ENCODE data around the gene CHST11.

The CHST11 gene

GRCh38 chr12:104410326-104410725 lies 46.4 kb upstream of the CHST11 start:
- DNase-seq: no peak
- ATAC-seq (ENCODE audit: insufficient read depth, low read depth): no peak
- Histone ChIP-seq H3K4me2 (ENCODE audit: insufficient read depth, low read length) (no peak overlapping the region), H3K9me3 (ENCODE audit: insufficient read depth, low read length, severe bottlenecking) (no peaks in the 10 kb centered on the region), H2AFZ (ENCODE audit: low read depth, low read length) (no peak overlapping the region), H3K36me3 (ENCODE audit: insufficient read depth, low read length) (no peaks in the 10 kb centered on the region), H3K27me3 (ENCODE audit: insufficient read depth, low read length, poor library complexity) (no peaks in the 10 kb centered on the region), H3K4me3 (ENCODE audit: low read depth in 1 of 2, low read length in 2 of 2) (no peak overlapping the region), H4K20me1 (ENCODE audit: insufficient read depth, low read length) (no peaks in the 10 kb centered on the region), H3K27ac (ENCODE audit: low read length) (no peak overlapping the region), H3K79me2 (ENCODE audit: insufficient read depth, low read length) (no peaks in the 10 kb centered on the region), H3K9ac (ENCODE audit: low read depth, low read length) (no peak overlapping the region), H3K4me1 (ENCODE audit: insufficient read depth, low read length) (no peaks in the 10 kb centered on the region; the same call in 1 of the 2 replicates)
- TF ChIP-seq CTCF (IDR thresholded peaks at IDR 0.05; ENCODE audit: borderline replicate concordance, extremely low read depth, low read length, poor library complexity, severe bottlenecking): no peak
- no peak for TF ChIP-seq EZH2 (IDR thresholded peaks at IDR 0.05; ENCODE audit: borderline replicate concordance, low read depth, low read length, severe bottlenecking)

GRCh38 chr12:104410786-104411185 lies 46.0 kb upstream of the CHST11 start:
- Histone ChIP-seq H3K4me2 (ENCODE audit: insufficient read depth, low read length) (no peak overlapping the region), H3K79me2 (ENCODE audit: insufficient read depth, low read length) (no peaks in the 10 kb centered on the region), H3K27me3 (ENCODE audit: insufficient read depth, low read length, poor library complexity) (no peaks in the 10 kb centered on the region), H3K4me3 (ENCODE audit: low read depth in 1 of 2, low read length in 2 of 2) (no peak overlapping the region), H3K36me3 (ENCODE audit: insufficient read depth, low read length) (no peaks in the 10 kb centered on the region), H3K9me3 (ENCODE audit: insufficient read depth, low read length, severe bottlenecking) (no peaks in the 10 kb centered on the region), H4K20me1 (ENCODE audit: insufficient read depth, low read length) (no peaks in the 10 kb centered on the region), H3K4me1 (ENCODE audit: insufficient read depth, low read length) (no peaks in the 10 kb centered on the region; the same call in 1 of the 2 replicates), H3K27ac (ENCODE audit: low read length) (no peak overlapping the region), H3K9ac (ENCODE audit: low read depth, low read length) (no peak overlapping the region), H2AFZ (ENCODE audit: low read depth, low read length) (no peak overlapping the region)
- DNase-seq (no peak), ATAC-seq (ENCODE audit: insufficient read depth, low read depth) (no peak)
- TF ChIP-seq CTCF (IDR thresholded peaks at IDR 0.05; ENCODE audit: borderline replicate concordance, extremely low read depth, low read length, poor library complexity, severe bottlenecking): no peak
- TF ChIP-seq EZH2 (IDR thresholded peaks at IDR 0.05; ENCODE audit: borderline replicate concordance, low read depth, low read length, severe bottlenecking): no peak

GRCh38 chr12:104411826-104412641 lies 44.7 kb upstream of the CHST11 start:
- Histone ChIP-seq H3K4me1 (ENCODE audit: insufficient read depth, low read length) (peaks cover 4% of the 10 kb centered on the region; the same call in 1 of the 2 replicates), H3K4me3 (ENCODE audit: low read depth in 1 of 2, low read length in 2 of 2) (no peak overlapping the region), H2AFZ (ENCODE audit: low read depth, low read length) (no peak overlapping the region), H3K36me3 (ENCODE audit: insufficient read depth, low read length) (no peaks in the 10 kb centered on the region), H3K79me2 (ENCODE audit: insufficient read depth, low read length) (no peaks in the 10 kb centered on the region), H3K9me3 (ENCODE audit: insufficient read depth, low read length, severe bottlenecking) (no peaks in the 10 kb centered on the region), H3K27ac (ENCODE audit: low read length) (no peak overlapping the region), H3K27me3 (ENCODE audit: insufficient read depth, low read length, poor library complexity) (no peaks in the 10 kb centered on the region), H3K4me2 (ENCODE audit: insufficient read depth, low read length) (no peak overlapping the region), H4K20me1 (ENCODE audit: insufficient read depth, low read length) (no peaks in the 10 kb centered on the region), H3K9ac (ENCODE audit: low read depth, low read length) (no peak overlapping the region)
- ATAC-seq (ENCODE audit: insufficient read depth, low read depth): no peak
- TF ChIP-seq CTCF (IDR thresholded peaks at IDR 0.05; ENCODE audit: borderline replicate concordance, extremely low read depth, low read length, poor library complexity, severe bottlenecking) (no peak), EZH2 (IDR thresholded peaks at IDR 0.05; ENCODE audit: borderline replicate concordance, low read depth, low read length, severe bottlenecking) (no peak)
- no peak for DNase-seq

Data from DND-41 (cell line).